H1 (cell line): ENCODE results near the gene IL36G. TPM values are rescaled to one million over a fixed set of nuclear protein-coding genes. Genes with fewer than 3 reads are reported as not detected.

ENCODE experiments used
- CTCF ChIA-PET: fragments of 300-600 bp; sonication (Branson Sonifier 250); formaldehyde crosslinking; loops from one replicate; lab custom pipeline; 2021; ENCODE audit not compliant: partially characterized antibody; lab: Charles Lee
- POLR2A ChIA-PET: fragments of 300-600 bp; sonication (Branson Sonifier 250); formaldehyde crosslinking; loops from one replicate; lab custom pipeline; 2021; ENCODE audit warnings: inconsistent platforms; ENCODE audit not compliant: partially characterized antibody; lab: Charles Lee
- DNase-seq, 2 experiments: peaks; one replicate each; pipeline versions ENCODE4 v3.0.0 to v3.0.0-alpha.2; 2010 to 2022; ENCODE audit warnings: low spot score in 2 of 2, low read depth in 1 of 2, mixed read lengths in 1 of 2
- FAIRE-seq: peaks from 2 replicates; lab custom pipeline; 2011; peaks lifted over from hg19 to GRCh38; lab: Jason Lieb, UNC
- H2AFZ ChIP-seq: 2 replicates; pipeline ENCODE4 v1.8.1; 2012; ENCODE audit warnings: low read length, inconsistent platforms
- H2AK5ac ChIP-seq: 2 replicates; pipeline ENCODE4 v1.6.1; 2013; ENCODE audit warnings: low read depth, low read length
- H2BK120ac ChIP-seq: replicated peaks from 2 replicates; pipeline ENCODE3; 2013; ENCODE audit warnings: low read depth, low read length, inconsistent platforms
- H2BK12ac ChIP-seq: 2 replicates; pipeline ENCODE4 v1.6.1; 2013; ENCODE audit warnings: low read depth, low read length
- H2BK15ac ChIP-seq: 2 replicates; pipeline ENCODE4 v1.6.1; 2013; ENCODE audit warnings: low read length
- H2BK20ac ChIP-seq: 2 replicates; pipeline ENCODE4 v1.6.1; 2013; ENCODE audit warnings: low read length
- H2BK5ac ChIP-seq: 2 replicates; pipeline ENCODE4 v1.6.1; 2013; ENCODE audit warnings: low read depth, low read length
- H3K14ac ChIP-seq: 2 replicates; pipeline ENCODE4 v1.6.1; 2013; ENCODE audit warnings: inconsistent platforms; ENCODE audit not compliant: insufficient read length
- H3K18ac ChIP-seq: 2 replicates; pipeline ENCODE4 v1.6.1; 2013; ENCODE audit warnings: low read length; ENCODE audit errors: extremely low read depth
- H3K23ac ChIP-seq: 2 replicates; pipeline ENCODE4 v1.6.1; 2013; ENCODE audit warnings: inconsistent platforms; ENCODE audit not compliant: insufficient read length
- H3K23me2 ChIP-seq: 2 replicates; pipeline ENCODE4 v1.6.1; 2013; ENCODE audit warnings: low read depth, low read length
- H3K27ac ChIP-seq: 2 replicates; pipeline ENCODE4 v1.6.1; 2011; ENCODE audit warnings: low read depth, low read length, inconsistent platforms
- H3K27me3 ChIP-seq, 4 experiments: replicated peaks in 1 of 4; 1 replicate in 1 of 4; 2 replicates in 3 of 4; pipeline versions ENCODE4 v1.6.1 to v1.8.1; 2011 to 2013; ENCODE audit warnings: low read length in 3 of 4, mild to moderate bottlenecking in 3 of 4, inconsistent platforms in 2 of 4, mixed read lengths in 2 of 4, moderate library complexity in 1 of 4; ENCODE audit not compliant: control insufficient read depth in 3 of 4, insufficient read depth in 3 of 4; ENCODE audit errors: extremely low read depth in 1 of 4
- H3K36me3 ChIP-seq, 4 experiments: 2 replicates each; pipeline versions ENCODE4 v1.6.1 to v1.8.1; 2011 to 2013; ENCODE audit warnings: mild to moderate bottlenecking in 4 of 4, low read length in 3 of 4, moderate library complexity in 2 of 4, control low read depth in 1 of 4, inconsistent platforms in 1 of 4; ENCODE audit not compliant: insufficient read depth in 4 of 4, control insufficient read depth in 2 of 4
- H3K4ac ChIP-seq: replicated peaks from 2 replicates; pipeline ENCODE3; 2013; ENCODE audit warnings: low read length, low read depth, mixed read lengths, inconsistent platforms; ENCODE audit not compliant: insufficient read length
- H3K4me1 ChIP-seq, 4 experiments: replicated peaks in 1 of 4; 1 replicate in 1 of 4; 2 replicates in 3 of 4; pipeline versions ENCODE4 v1.6.1 to v1.8.1; 2011 to 2013; ENCODE audit warnings: low read length in 3 of 4, inconsistent platforms in 2 of 4, mixed read lengths in 1 of 4; ENCODE audit not compliant: insufficient read depth in 4 of 4, control insufficient read depth in 3 of 4
- H3K4me2 ChIP-seq, 2 experiments: 2 replicates each; pipeline versions ENCODE4 v1.6.1 to v1.8.1; 2011 to 2013; ENCODE audit warnings: low read depth in 2 of 2, low read length in 2 of 2, control low read depth in 1 of 2, inconsistent platforms in 1 of 2, mild to moderate bottlenecking in 1 of 2; ENCODE audit not compliant: insufficient read depth in 1 of 2
- H3K4me3 ChIP-seq, 4 experiments: fragments of 200-600, 300-600 bp in 1 of 4; sonication (generic), shearing (Covaris generic), sonication (Bioruptor Twin) in 1 of 4; 2 replicates each; pipeline versions ENCODE4 v1.5.1 to v1.8.1; 2011 to 2016; ENCODE audit warnings: low read length in 4 of 4, low read depth in 3 of 4, control low read depth in 2 of 4, inconsistent platforms in 2 of 4, mild to moderate bottlenecking in 2 of 4, mixed read lengths in 1 of 4, moderate library complexity in 1 of 4; ENCODE audit not compliant: insufficient read depth in 2 of 4; ENCODE audit errors: extremely low read depth in 1 of 4
- H3K56ac ChIP-seq: replicated peaks from 2 replicates; pipeline ENCODE3; 2013; ENCODE audit warnings: low read depth, mild to moderate bottlenecking, mixed read lengths, low read length, inconsistent platforms; ENCODE audit not compliant: insufficient read length
- H3K79me1 ChIP-seq: 2 replicates; pipeline ENCODE4 v1.6.1; 2013; ENCODE audit warnings: low read depth, low read length, control low read depth
- H3K79me2 ChIP-seq, 2 experiments: 2 replicates each; pipeline versions ENCODE4 v1.6.1 to v1.8.1; 2012 to 2013; ENCODE audit warnings: low read length in 2 of 2, mild to moderate bottlenecking in 2 of 2, inconsistent platforms in 1 of 2; ENCODE audit not compliant: insufficient read depth in 2 of 2, control insufficient read depth in 1 of 2
- H3K9ac ChIP-seq, 4 experiments: replicated peaks in 1 of 4; 1 replicate in 1 of 4; 2 replicates in 3 of 4; pipeline versions ENCODE4 v1.6.1 to v1.8.1; 2011 to 2013; ENCODE audit warnings: low read depth in 3 of 4, low read length in 3 of 4, control low read depth in 2 of 4, mild to moderate bottlenecking in 2 of 4, moderate library complexity in 2 of 4, inconsistent platforms in 1 of 4; ENCODE audit errors: extremely low read depth in 1 of 4
- H3K9me3 ChIP-seq, 2 experiments: 2 replicates each; pipeline versions ENCODE4 v1.6.1 to v1.8.1; 2012 to 2013; ENCODE audit warnings: mild to moderate bottlenecking in 2 of 2, moderate library complexity in 2 of 2, control low read depth in 1 of 2, inconsistent platforms in 1 of 2, low read depth in 1 of 2, low read length in 1 of 2, mixed read lengths in 1 of 2; ENCODE audit not compliant: insufficient read depth in 2 of 2
- H4K20me1 ChIP-seq, 2 experiments: replicated peaks in 1 of 2; 2 replicates each; pipeline versions ENCODE3 to v1.8.1; 2011 to 2013; ENCODE audit warnings: inconsistent platforms in 2 of 2, low read length in 2 of 2, mild to moderate bottlenecking in 1 of 2; ENCODE audit not compliant: insufficient read depth in 2 of 2, control insufficient read depth in 1 of 2
- H4K5ac ChIP-seq: 2 replicates; pipeline ENCODE4 v1.6.1; 2013; ENCODE audit warnings: low read length, low read depth, mixed read lengths, inconsistent platforms; ENCODE audit not compliant: insufficient read length
- H4K8ac ChIP-seq: 2 replicates; pipeline ENCODE4 v1.8.0; 2013; ENCODE audit warnings: mild to moderate bottlenecking, moderate library complexity, low read length, inconsistent platforms; ENCODE audit not compliant: insufficient read depth; ENCODE audit errors: extremely low read depth
- H4K91ac ChIP-seq: replicated peaks from 2 replicates; pipeline ENCODE3; 2013; ENCODE audit warnings: low read length, mixed read lengths, inconsistent platforms; ENCODE audit not compliant: insufficient read length
- ASH2L ChIP-seq: fragments of 200-600, 300-600 bp; sonication (generic); IDR thresholded peaks from one replicate; pipeline ENCODE4 v1.7.1; 2017; ENCODE audit warnings: low read length
- CBX5 ChIP-seq: fragments of 300-800, 300-1000 bp; sonication (generic); IDR thresholded peaks from 2 replicates; pipeline ENCODE4 v1.7.1; 2016; ENCODE audit warnings: antibody characterized with exemption, low read length, low read depth
- CBX8 ChIP-seq: fragments of 300-800, 300-1000 bp; sonication (generic); IDR thresholded peaks from 2 replicates; pipeline ENCODE4 v1.7.1; 2016; ENCODE audit warnings: low read depth, low read length, borderline replicate concordance
- CHD1 ChIP-seq: IDR thresholded peaks from 2 replicates; pipeline ENCODE4 v1.6.1; 2012; ENCODE audit warnings: low read depth, low read length, improper control_type of control experiment
- KDM4A ChIP-seq: IDR thresholded peaks from one replicate; pipeline ENCODE4 v1.7.1; 2012; ENCODE audit warnings: low read depth, mild to moderate bottlenecking, moderate library complexity, low read length, inconsistent platforms; ENCODE audit not compliant: severe bottlenecking
- NRF1 ChIP-seq: IDR thresholded peaks from 2 replicates; pipeline ENCODE4 v1.6.1; 2011; ENCODE audit warnings: mild to moderate bottlenecking, low read depth, low read length, improper control_type of control experiment
- POLR2A ChIP-seq, 2 experiments: IDR thresholded peaks; 1 replicate in 1 of 2; 2 replicates in 1 of 2; pipeline ENCODE4 v1.6.1; 2011; ENCODE audit warnings: low read depth in 2 of 2, low read length in 2 of 2, mild to moderate bottlenecking in 2 of 2; ENCODE audit errors: control extremely low read depth in 1 of 2
- POLR2AphosphoS5 ChIP-seq: IDR thresholded peaks from 2 replicates; pipeline ENCODE4 v1.6.1; 2011; ENCODE audit warnings: low read depth, low read length
- RFX5 ChIP-seq: IDR thresholded peaks from 2 replicates; pipeline ENCODE4 v1.6.1; 2011; ENCODE audit warnings: low read depth, low read length, improper control_type of control experiment, borderline replicate concordance
- SIRT6 ChIP-seq: IDR thresholded peaks from one replicate; pipeline ENCODE4 v1.7.1; 2012; ENCODE audit warnings: low read length, inconsistent platforms
- SIX5 ChIP-seq: IDR thresholded peaks from 2 replicates; pipeline ENCODE4 v1.6.1; 2011; ENCODE audit warnings: mild to moderate bottlenecking, low read depth, low read length
- TCF12 ChIP-seq: IDR thresholded peaks from 2 replicates; pipeline ENCODE4 v1.6.1; 2011; ENCODE audit warnings: low read depth, mild to moderate bottlenecking, low read length
- WGBS, 2 experiments: shearing (Covaris generic) in 1 of 2; methylation state at CpG; one replicate each; pipeline versions ENCODE4 v1.1.6 to v1.1.7; 2013 to 2015; ENCODE audit warnings: low lambda C conversion rate in 2 of 2, mixed read lengths in 2 of 2, inconsistent platforms in 1 of 2, low coverage in 1 of 2, missing lambda C conversion rate in 1 of 2; ENCODE audit not compliant: insufficient replicate concordance in 2 of 2, insufficient coverage in 1 of 2, insufficient read length in 1 of 2; ENCODE audit errors: extremely low coverage in 1 of 2, missing lambda C conversion rate in 1 of 2; 5-methylcytosine and 5-hydroxymethylcytosine counted together
- polyA plus RNA-seq, 7 experiments: library from polyadenylated mRNA; depleted of rRNA in 3 of 7; stranded (reverse) in 5 of 7; unstranded in 2 of 7; fragments of >200 nt in 5 of 7; fragments of 200-250 nt in 2 of 7; gene quantifications; 1 replicate in 5 of 7; 2 replicates in 1 of 7; 4 replicates in 1 of 7; pipeline versions ENCODE4 v1.2.1 to v1.2.3, GENCODE V29; 2011 to 2013; ENCODE audit warnings: missing spikeins in 2 of 7, mixed read lengths in 2 of 7
- total RNA-seq: library from RNA; stranded (reverse); fragmentation: NEBNext Ultra II Directional; extraction: Animal tissue kit (Norgen Biotek cat#: 25700); gene quantifications from 2 replicates; pipeline ENCODE4 v1.2.1, GENCODE V29; 2021
- TF ChIP-seq, protein P1 (sequence below): IDR thresholded peaks from 2 replicates; pipeline ENCODE4 v1.6.1; 2011; ENCODE audit warnings: low read depth, mild to moderate bottlenecking, low read length; ENCODE audit not compliant: insufficient read depth

IL36G gene
- total and polyA plus RNA-seq, 2 of the 8 experiments (the other 6 are each of a cell fraction or from before 2014, with no cell fraction given): 0.39 TPM; not detected in 1

- Histone ChIP-seq H3K4me2 (no peak overlapping the region), H3K23ac (no peak overlapping the region), H3K4ac (no peak overlapping the region), H3K14ac (no peak overlapping the region), H3K36me3 (no peaks in the 10 kb centered on the region), H3K27ac (no peak overlapping the region), H3K79me2 (no peaks in the 10 kb centered on the region), H2BK12ac (no peak overlapping the region), H3K56ac (no peak overlapping the region), H2BK5ac (no peak overlapping the region), H4K8ac (no peak overlapping the region), H2BK20ac (no peak overlapping the region), H3K4me1 (no peaks in the 10 kb centered on the region), H2AFZ (no peak overlapping the region), H3K4me3 (no peak overlapping the region), H2AK5ac (no peak overlapping the region), H3K23me2 (no peaks in the 10 kb centered on the region), H3K79me1 (no peaks in the 10 kb centered on the region), H3K18ac (no peak overlapping the region), H3K9me3 (no peaks in the 10 kb centered on the region), H4K91ac (no peak overlapping the region), H4K20me1 (no peaks in the 10 kb centered on the region), H3K27me3 (no peaks in the 10 kb centered on the region), H3K9ac (no peak overlapping the region), H2BK15ac (no peak overlapping the region), H2BK120ac (no peak overlapping the region), H4K5ac (no peak overlapping the region)
- ChIA-PET CTCF (interaction anchor here (0.9 to 1.0 kb wide), 2 partner anchors 26 to 38 kb away, joined by 3 read pairs; no protein-coding TSS in a partner anchor), POLR2A (no interaction called here)
- DNase-seq (no peak), FAIRE-seq (no peak)
- TF ChIP-seq POLR2AphosphoS5: no peak
- TF ChIP-seq, protein P1, sequence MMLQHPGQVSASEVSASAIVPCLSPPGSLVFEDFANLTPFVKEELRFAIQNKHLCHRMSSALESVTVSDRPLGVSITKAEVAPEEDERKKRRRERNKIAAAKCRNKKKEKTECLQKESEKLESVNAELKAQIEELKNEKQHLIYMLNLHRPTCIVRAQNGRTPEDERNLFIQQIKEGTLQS: no peak
- TF ChIP-seq CBX8: no peak
- TF ChIP-seq TCF12: no peak
- TF ChIP-seq ASH2L: no peak
- TF ChIP-seq NRF1: no peak
- TF ChIP-seq KDM4A: no peak
- no peak for TF ChIP-seq SIRT6
- no peak for TF ChIP-seq CBX5
- TF ChIP-seq SIX5: no peak
- no peak for TF ChIP-seq POLR2A (IDR thresholded peaks at IDR 0.05; ENCODE audit: control extremely low read depth in 1 of 2, low read depth in 2 of 2, low read length in 2 of 2)
- no peak for TF ChIP-seq RFX5
- no peak for TF ChIP-seq CHD1
- 87% methylated on average over 2 of the region's 2 CpGs; no CpG with 5 or more reads in 1 of the 2 experiments for WGBS, 2 experiments
Measured at GRCh38 chr2:112967023-112967422, 10.8 kb upstream of the IL36G start.
